Activated naive CD8-positive, alpha-beta T cell treated with anti-CD3 and anti-CD28 coated beads, Interleukin-2, amount 10 ng/mL, durations not matched to agents 7 days and 5 days (primary cell): Measurements from ENCODE around the gene CAMK4. TPM values are rescaled to one million over a fixed set of nuclear protein-coding genes. Genes with fewer than 3 reads are reported as not detected.
A peak's percentile ranks its signal among the peaks of the same experiment; 100 is the strongest.

ENCODE experiments used
- ATAC-seq: fragments of 150-1000 bp; cut with Tn5 transposase; one replicate; pipeline ENCODE4 v1.10.0; 2021; ENCODE audit warnings: low read depth, moderate library complexity
- POLR2A ChIA-PET: fragments of 350-600 bp; sonication (Branson Sonifier 250); formaldehyde crosslinking; loops from one replicate; lab custom pipeline; 2021; ENCODE audit warnings: antibody characterized with exemption; lab: Charles Lee
- DNase-seq: peaks from one replicate; pipeline ENCODE4 v3.0.0; 2021
- H3K27ac Mint-ChIP-seq: one replicate; pipeline ENCODE4 v1.8.0; 2022; ENCODE audit warnings: mild to moderate bottlenecking, mixed read lengths
- H3K27me3 Mint-ChIP-seq: one replicate; pipeline ENCODE4 v1.8.0; 2022; ENCODE audit warnings: mild to moderate bottlenecking, moderate library complexity, mixed read lengths
- H3K36me3 Mint-ChIP-seq: one replicate; pipeline ENCODE4 v1.8.0; 2021; ENCODE audit warnings: mild to moderate bottlenecking, mixed read lengths
- H3K4me1 Mint-ChIP-seq: one replicate; pipeline ENCODE4 v1.8.0; 2021; ENCODE audit warnings: mixed read lengths
- H3K4me3 Mint-ChIP-seq: one replicate; pipeline ENCODE4 v1.8.0; 2022; ENCODE audit warnings: mild to moderate bottlenecking, moderate library complexity, mixed read lengths
- H3K9me3 Mint-ChIP-seq: one replicate; pipeline ENCODE4 v1.8.0; 2021; ENCODE audit warnings: mixed read lengths
- total RNA-seq, 2 experiments: library from RNA; stranded (reverse); gene quantifications; one replicate each; pipeline ENCODE4 v1.2.3, GENCODE V29; 2021

CAMK4 gene
- total RNA-seq, 2 experiments from 2014 or later: 132 to 154 TPM

- Mint-ChIP-seq H3K9me3 (no peaks in the 10 kb centered on the region), H3K36me3 (peaks cover 40% of the 10 kb centered on the region), H3K4me1 (peaks cover 2% of the 10 kb centered on the region), H3K4me3 (no peak overlapping the region), H3K27me3 (no peaks in the 10 kb centered on the region), H3K27ac (peak overlapping the region; percentile 19)
- ATAC-seq (no peak), DNase-seq (no peak)
- POLR2A ChIA-PET: no interaction called here
These were observed 229.6 kb downstream of the CAMK4 start for GRCh38 chr5:111453747-111454146.

GRCh38 chr5:111454198-111454622 is 230.0 kb downstream of the CAMK4 start:
- ATAC-seq (no peak), DNase-seq (no peak)
- peaks cover 44% of the 10 kb centered on the region for H3K36me3 Mint-ChIP-seq
- no peaks in the 10 kb centered on the region for H3K9me3 Mint-ChIP-seq
- no peak overlapping the region for H3K4me3 Mint-ChIP-seq
- H3K4me1 Mint-ChIP-seq: peaks cover 2% of the 10 kb centered on the region
- no peaks in the 10 kb centered on the region for H3K27me3 Mint-ChIP-seq
- POLR2A ChIA-PET: no interaction called here
- no peak overlapping the region for H3K27ac Mint-ChIP-seq

GRCh38 chr5:111454776-111455175 is 230.6 kb downstream of the CAMK4 start:
- Mint-ChIP-seq H3K4me3 (no peak overlapping the region), H3K36me3 (peaks cover 41% of the 10 kb centered on the region), H3K4me1 (peaks cover 2% of the 10 kb centered on the region), H3K27me3 (no peaks in the 10 kb centered on the region), H3K9me3 (no peaks in the 10 kb centered on the region), H3K27ac (no peak overlapping the region)
- POLR2A ChIA-PET: no interaction called here
- no peak for ATAC-seq
- DNase-seq: no peak

- peaks cover 25% of the 10 kb centered on the region for H3K9me3 Mint-ChIP-seq
- no peaks in the 10 kb centered on the region for H3K27me3 Mint-ChIP-seq
- ATAC-seq: no peak
- POLR2A ChIA-PET: no interaction called here
- H3K27ac Mint-ChIP-seq: no peak overlapping the region
- peaks cover 60% of the 10 kb centered on the region for H3K36me3 Mint-ChIP-seq
- no peak for DNase-seq
- peaks cover 6% of the 10 kb centered on the region for H3K4me1 Mint-ChIP-seq
- H3K4me3 Mint-ChIP-seq: no peak overlapping the region
These were observed 237.1 kb downstream of the CAMK4 start for GRCh38 chr5:111461255-111461671.

- peaks cover 66% of the 10 kb centered on the region for H3K36me3 Mint-ChIP-seq
- POLR2A ChIA-PET: no interaction called here
- H3K4me1 Mint-ChIP-seq: peaks cover 6% of the 10 kb centered on the region
- H3K4me3 Mint-ChIP-seq: no peak overlapping the region
- DNase-seq (no peak), ATAC-seq (no peak)
- H3K27ac Mint-ChIP-seq: no peak overlapping the region
- H3K9me3 Mint-ChIP-seq: peaks cover 27% of the 10 kb centered on the region
- H3K27me3 Mint-ChIP-seq: no peaks in the 10 kb centered on the region
These were observed 237.8 kb downstream of the CAMK4 start for GRCh38 chr5:111461934-111462333.

- ATAC-seq (no peak), DNase-seq (no peak)
- Mint-ChIP-seq H3K27ac (no peak overlapping the region), H3K9me3 (peaks cover 27% of the 10 kb centered on the region), H3K36me3 (peaks cover 59% of the 10 kb centered on the region), H3K27me3 (no peaks in the 10 kb centered on the region), H3K4me3 (no peak overlapping the region), H3K4me1 (peaks cover 6% of the 10 kb centered on the region)
- POLR2A ChIA-PET: no interaction called here
These were observed 239.1 kb downstream of the CAMK4 start for GRCh38 chr5:111463311-111463710.

- Mint-ChIP-seq H3K9me3 (peaks cover 21% of the 10 kb centered on the region), H3K4me3 (no peak overlapping the region), H3K27ac (no peak overlapping the region), H3K4me1 (no peaks in the 10 kb centered on the region), H3K27me3 (no peaks in the 10 kb centered on the region), H3K36me3 (peaks cover 38% of the 10 kb centered on the region)
- ATAC-seq (no peak), DNase-seq (no peak)
- POLR2A ChIA-PET: no interaction called here
These were observed 245.2 kb downstream of the CAMK4 start for GRCh38 chr5:111469293-111469896.

GRCh38 chr5:111469903-111470302 is 245.7 kb downstream of the CAMK4 start:
- Mint-ChIP-seq H3K27me3 (no peaks in the 10 kb centered on the region), H3K9me3 (peaks cover 18% of the 10 kb centered on the region), H3K4me1 (no peaks in the 10 kb centered on the region), H3K36me3 (peaks cover 35% of the 10 kb centered on the region), H3K27ac (no peak overlapping the region), H3K4me3 (no peak overlapping the region)
- POLR2A ChIA-PET: no interaction called here
- DNase-seq (no peak), ATAC-seq (no peak)

- peaks cover 18% of the 10 kb centered on the region for H3K36me3 Mint-ChIP-seq
These were observed 247.9 kb downstream of the CAMK4 start for GRCh38 chr5:111472096-111472495.

GRCh38 chr5:111472579-111472978 is 248.4 kb downstream of the CAMK4 start:
- H3K9me3 Mint-ChIP-seq: peaks cover 5% of the 10 kb centered on the region
- ATAC-seq (no peak), DNase-seq (no peak)
- no peaks in the 10 kb centered on the region for H3K4me1 Mint-ChIP-seq
- H3K36me3 Mint-ChIP-seq: peaks cover 18% of the 10 kb centered on the region
- POLR2A ChIA-PET: no interaction called here
- no peaks in the 10 kb centered on the region for H3K27me3 Mint-ChIP-seq
- peak overlapping the region; percentile 30 for H3K27ac Mint-ChIP-seq
- no peak overlapping the region for H3K4me3 Mint-ChIP-seq

More at GRCh38 chr5:111472096-111472495, 247.9 kb downstream of the CAMK4 start:
- Mint-ChIP-seq H3K27me3 (no peaks in the 10 kb centered on the region), H3K9me3 (peaks cover 5% of the 10 kb centered on the region), H3K4me1 (no peaks in the 10 kb centered on the region), H3K4me3 (no peak overlapping the region), H3K27ac (no peak overlapping the region)
- no peak for ATAC-seq
- no peak for DNase-seq
- POLR2A ChIA-PET: no interaction called here

GRCh38 chr5:111478266-111478665 is 254.1 kb downstream of the CAMK4 start:
- Mint-ChIP-seq H3K9me3 (no peaks in the 10 kb centered on the region), H3K27ac (no peak overlapping the region), H3K27me3 (no peaks in the 10 kb centered on the region), H3K4me1 (no peaks in the 10 kb centered on the region), H3K4me3 (no peak overlapping the region), H3K36me3 (peaks cover 28% of the 10 kb centered on the region)
- POLR2A ChIA-PET: no interaction called here
- ATAC-seq (no peak), DNase-seq (no peak)

GRCh38 chr5:111478898-111479297 is 254.7 kb downstream of the CAMK4 start:
- Mint-ChIP-seq H3K36me3 (peaks cover 26% of the 10 kb centered on the region), H3K27ac (no peak overlapping the region), H3K27me3 (no peaks in the 10 kb centered on the region), H3K4me3 (no peak overlapping the region), H3K4me1 (no peaks in the 10 kb centered on the region), H3K9me3 (no peaks in the 10 kb centered on the region)
- POLR2A ChIA-PET: no interaction called here
- ATAC-seq: no peak
- DNase-seq: no peak

- Mint-ChIP-seq H3K27me3 (no peaks in the 10 kb centered on the region), H3K36me3 (peaks cover 34% of the 10 kb centered on the region), H3K9me3 (no peaks in the 10 kb centered on the region), H3K4me1 (no peaks in the 10 kb centered on the region), H3K4me3 (no peak overlapping the region), H3K27ac (no peak overlapping the region)
- DNase-seq: no peak
- POLR2A ChIA-PET: no interaction called here
- ATAC-seq: no peak
These were observed 256.2 kb downstream of the CAMK4 start for GRCh38 chr5:111480346-111480745.

- Mint-ChIP-seq H3K4me1 (peaks cover 4% of the 10 kb centered on the region), H3K4me3 (no peak overlapping the region), H3K9me3 (no peaks in the 10 kb centered on the region), H3K27me3 (no peaks in the 10 kb centered on the region), H3K36me3 (peaks cover 41% of the 10 kb centered on the region), H3K27ac (no peak overlapping the region)
- DNase-seq (no peak), ATAC-seq (no peak)
- POLR2A ChIA-PET: no interaction called here
These were observed 261.9 kb downstream of the CAMK4 start for GRCh38 chr5:111486055-111486454.
